ENCODE data around the gene DTX2. TPM values are rescaled to one million over a fixed set of nuclear protein-coding genes. Genes with fewer than 3 reads are reported as not detected.

DTX2 gene
- total RNA-seq, 1 donor from 2014 or later: 5.8 TPM

Other genes starting within 250 kb of the DTX2 start
- gene HSPB1, start 159.0 kb upstream of the DTX2 start, total RNA-seq: 2,037 TPM
- 223 TPM for gene YWHAG, start 102.7 kb upstream of the DTX2 start, total RNA-seq
- gene SSC4D, start 52.0 kb upstream of the DTX2 start, total RNA-seq: 0.99 TPM
- gene ZP3, start 36.8 kb upstream of the DTX2 start, total RNA-seq: not detected
- 0.49 TPM for gene UPK3B, start 48.8 kb downstream of the DTX2 start, total RNA-seq
- 0.22 TPM for gene SPDYE16, start 81.6 kb downstream of the DTX2 start, total RNA-seq
- 7.8 TPM for gene POMZP3, start 165.6 kb downstream of the DTX2 start, total RNA-seq

All from left ventricle myocardium inferior (tissue), 1 donor.